HCT116 (cell line): ENCODE results near the gene CDK16. TPM values are rescaled to one million over a fixed set of nuclear protein-coding genes. Genes with fewer than 3 reads are reported as not detected.

Experiments
- ATAC-seq: fragments of 200-7000 bp; cut with Tn5 transposase; 2 replicates; pipeline ENCODE4 v1.9.1; 2020; ENCODE audit warnings: mild to moderate bottlenecking, moderate library complexity
- BruUV-seq: library from RNA; stranded (reverse); fragments of 400-500 nt; replicated peaks from 2 replicates; lab custom pipeline; 2021; lab: Mats Ljungman, UMichigan
- CTCF ChIA-PET: fragments of 300-600 bp; sonication (Branson Sonifier 250); formaldehyde crosslinking; loops from one replicate; lab custom pipeline; 2021; ENCODE audit warnings: antibody characterized with exemption; lab: Charles Lee
- POLR2A ChIA-PET: fragments of 300-600, 350-600 bp; sonication (Branson Sonifier 250); formaldehyde crosslinking; loops from one replicate; lab custom pipeline; 2021; ENCODE audit warnings: antibody characterized with exemption; lab: Charles Lee
- RAD21 ChIA-PET, 2 experiments: fragments of 300-600 bp; sonication (Branson Sonifier 250); formaldehyde crosslinking; loops; one replicate each; lab custom pipeline; 2023; ENCODE audit warnings: low total read pairs in 2 of 2; ENCODE audit not compliant: uncharacterized antibody in 2 of 2, unreplicated experiment in 2 of 2, low non-redundant PET in 1 of 2; lab: Charles Lee
- DNase-seq: peaks from one replicate; pipeline ENCODE4 v3.0.0-alpha.2; 2010; ENCODE audit warnings: low read depth, low spot score
- H2AFZ ChIP-seq: fragments of 200-600 bp; shearing (Covaris generic), sonication (generic); 2 replicates; pipeline ENCODE4 v1.6.1; 2017; ENCODE audit warnings: low read depth, mixed run types, mixed read lengths, antibody characterized with exemption, low read length; ENCODE audit not compliant: poor library complexity, severe bottlenecking
- H3K27ac ChIP-seq: 2 replicates; pipeline ENCODE4 v1.5.1; 2012; ENCODE audit warnings: low read depth, low read length
- H3K27me3 ChIP-seq: fragments of 200-600 bp; sonication (generic); 2 replicates; pipeline ENCODE4 v1.6.1; 2016; ENCODE audit warnings: mixed run types, low read length, mixed read lengths; ENCODE audit not compliant: insufficient read depth
- H3K36me3 ChIP-seq, 2 experiments: fragments of 200-500 bp in 1 of 2; fragments of 200-600 bp in 1 of 2; sonication (Bioruptor generic) in 1 of 2; sonication (generic) in 1 of 2; 2 replicates each; pipeline versions ENCODE4 v1.5.1 to v1.6.1; 2014 to 2016; ENCODE audit warnings: low read length in 2 of 2, inconsistent platforms in 1 of 2, mixed read lengths in 1 of 2, mixed run types in 1 of 2; ENCODE audit not compliant: insufficient read depth in 2 of 2, control insufficient read depth in 1 of 2
- H3K4me1 ChIP-seq, 2 experiments: fragments of 200-600 bp in 1 of 2; sonication (generic) in 1 of 2; 2 replicates each; pipeline versions ENCODE4 v1.5.1 to v1.6.1; 2012 to 2017; ENCODE audit warnings: low read length in 2 of 2, inconsistent platforms in 1 of 2, mild to moderate bottlenecking in 1 of 2, mixed read lengths in 1 of 2, mixed run types in 1 of 2, moderate library complexity in 1 of 2; ENCODE audit not compliant: insufficient read depth in 2 of 2, control insufficient read depth in 1 of 2
- H3K4me2 ChIP-seq: fragments of 200-600 bp; sonication (generic); 2 replicates; pipeline ENCODE4 v1.6.1; 2017; ENCODE audit warnings: mixed run types, low read length, mixed read lengths
- H3K4me3 ChIP-seq, 2 experiments: fragments of 200-600 bp in 1 of 2; sonication (generic) in 1 of 2; replicated peaks in 1 of 2; 2 replicates each; pipeline ENCODE4 v1.5.1; 2011 to 2016; ENCODE audit warnings: low read length in 2 of 2, control low read depth in 1 of 2, low read depth in 1 of 2, mild to moderate bottlenecking in 1 of 2, mixed read lengths in 1 of 2, mixed run types in 1 of 2
- H3K79me2 ChIP-seq: fragments of 200-600 bp; sonication (generic); 2 replicates; pipeline ENCODE4 v1.6.1; 2017; ENCODE audit warnings: mild to moderate bottlenecking, mixed run types, low read length, moderate library complexity, mixed read lengths; ENCODE audit not compliant: insufficient read depth
- H3K9ac ChIP-seq: fragments of 200-600 bp; sonication (generic); 2 replicates; pipeline ENCODE4 v1.6.1; 2016; ENCODE audit warnings: low read length, mixed read lengths
- H3K9me2 ChIP-seq: fragments of 200-600 bp; sonication (generic), shearing (Covaris generic); 2 replicates; pipeline ENCODE4 v1.6.1; 2017; ENCODE audit warnings: mixed run types, mild to moderate bottlenecking, moderate library complexity; ENCODE audit not compliant: insufficient read depth
- H3K9me3 ChIP-seq, 2 experiments: fragments of 200-500 bp in 1 of 2; fragments of 200-600 bp in 1 of 2; sonication (Bioruptor generic) in 1 of 2; sonication (generic) in 1 of 2; 2 replicates each; pipeline ENCODE4 v1.6.1; 2014 to 2017; ENCODE audit warnings: low read length in 2 of 2, mixed read lengths in 2 of 2, inconsistent platforms in 1 of 2, low read depth in 1 of 2, mild to moderate bottlenecking in 1 of 2, mixed run types in 1 of 2, moderate library complexity in 1 of 2; ENCODE audit not compliant: control insufficient read depth in 1 of 2, insufficient read depth in 1 of 2
- H4K20me1 ChIP-seq: fragments of 200-600 bp; sonication (generic), shearing (Covaris generic); 2 replicates; pipeline ENCODE4 v1.6.1; 2017; ENCODE audit warnings: mixed run types, mild to moderate bottlenecking, moderate library complexity; ENCODE audit not compliant: insufficient read depth
- CBX3 ChIP-seq: IDR thresholded peaks from 2 replicates; pipeline ENCODE4 v1.6.1; 2012; ENCODE audit warnings: low read depth
- CEBPB ChIP-seq: IDR thresholded peaks from 2 replicates; pipeline ENCODE4 v1.6.1; 2012; ENCODE audit warnings: low read depth
- EGR1 ChIP-seq: IDR thresholded peaks from 2 replicates; pipeline ENCODE4 v1.6.1; 2012; ENCODE audit warnings: low read depth
- EZH2 ChIP-seq: fragments of 200-600 bp; sonication (generic); IDR thresholded peaks from 2 replicates; pipeline ENCODE4 v1.6.1; 2017; ENCODE audit warnings: antibody characterized with exemption, mixed run types
- EZH2phosphoT487 ChIP-seq: fragments of 200-600 bp; IDR thresholded peaks from 2 replicates; pipeline ENCODE4 v1.6.1; 2018; ENCODE audit warnings: antibody characterized with exemption, borderline replicate concordance
- FOSL1 ChIP-seq: IDR thresholded peaks from 2 replicates; pipeline ENCODE4 v1.6.1; 2012; ENCODE audit warnings: low read depth
- JUND ChIP-seq: IDR thresholded peaks from 2 replicates; pipeline ENCODE4 v1.6.1; 2012
- POLR2A ChIP-seq: IDR thresholded peaks from 2 replicates; pipeline ENCODE4 v1.7.0; 2011; ENCODE audit warnings: borderline replicate concordance; ENCODE audit not compliant: insufficient read depth, insufficient read length; ENCODE audit errors: extremely low read depth
- POLR2AphosphoS5 ChIP-seq: IDR thresholded peaks from 2 replicates; pipeline ENCODE4 v1.6.1; 2011; ENCODE audit warnings: mild to moderate bottlenecking, low read depth, low read length, moderate library complexity
- SIN3A ChIP-seq: IDR thresholded peaks from 2 replicates; pipeline ENCODE4 v1.6.1; 2012; ENCODE audit warnings: low read depth
- SP1 ChIP-seq: IDR thresholded peaks from 2 replicates; pipeline ENCODE4 v1.6.1; 2012; ENCODE audit warnings: low read depth
- SRF ChIP-seq: IDR thresholded peaks from 2 replicates; pipeline ENCODE4 v1.6.1; 2012; ENCODE audit warnings: low read depth
- TCF7L2 ChIP-seq: IDR thresholded peaks from 2 replicates; pipeline ENCODE4 v1.7.0; 2011; ENCODE audit warnings: borderline replicate concordance, inconsistent platforms; ENCODE audit not compliant: insufficient read depth, insufficient read length; ENCODE audit errors: extremely low read depth
- ZFX ChIP-seq: fragments of 450-650 bp; IDR thresholded peaks from 2 replicates; pipeline ENCODE4 v1.6.1; 2017
- ZNF274 ChIP-seq: fragments of 200-500 bp; sonication (Bioruptor generic); IDR thresholded peaks from 2 replicates; pipeline ENCODE4 v1.6.1; 2014; ENCODE audit warnings: mild to moderate bottlenecking, low read depth, low read length, inconsistent platforms
- intact Hi-C: fragments of 100-400 bp; cut with micrococcal nuclease; formaldehyde crosslinking; loops from 2 replicates; pipeline ENCODE4 v1.10.0; 2022
- total RNA-seq: library from RNA; stranded (reverse); gene quantifications from one replicate; pipeline ENCODE4 v1.2.1, GENCODE V29; 2021; ENCODE audit not compliant: unreplicated experiment
- TF ChIP-seq, protein P1 (sequence below): IDR thresholded peaks from 2 replicates; pipeline ENCODE4 v1.6.1; 2011; ENCODE audit warnings: mild to moderate bottlenecking, low read length, moderate library complexity; ENCODE audit not compliant: insufficient replicate concordance; ENCODE audit errors: extremely low read depth
- TF ChIP-seq, protein P2 (sequence below), 3 experiments: fragments of 200-600 bp in 1 of 3; sonication (generic) in 1 of 3; IDR thresholded peaks in 2 of 3; conservative IDR thresholded peaks in 1 of 3; 2 replicates each; pipeline ENCODE4 v1.5.1; 2012 to 2017; ENCODE audit warnings: low read depth in 2 of 3, low read length in 2 of 3, antibody characterized with exemption in 1 of 3, borderline replicate concordance in 1 of 3, control low read depth in 1 of 3, mild to moderate bottlenecking in 1 of 3, mixed read lengths in 1 of 3, mixed run types in 1 of 3, moderate library complexity in 1 of 3; ENCODE audit not compliant: insufficient read depth in 1 of 3
- TF ChIP-seq, protein P3 (sequence below): IDR thresholded peaks from 2 replicates; pipeline ENCODE4 v1.6.1; 2012
- TF ChIP-seq, protein P4 (sequence below): IDR thresholded peaks from 2 replicates; pipeline ENCODE4 v1.6.1; 2012; ENCODE audit warnings: low read depth

CDK16 gene
- total RNA-seq, 1 experiment from 2014 or later, result 131 TPM

DNA sequence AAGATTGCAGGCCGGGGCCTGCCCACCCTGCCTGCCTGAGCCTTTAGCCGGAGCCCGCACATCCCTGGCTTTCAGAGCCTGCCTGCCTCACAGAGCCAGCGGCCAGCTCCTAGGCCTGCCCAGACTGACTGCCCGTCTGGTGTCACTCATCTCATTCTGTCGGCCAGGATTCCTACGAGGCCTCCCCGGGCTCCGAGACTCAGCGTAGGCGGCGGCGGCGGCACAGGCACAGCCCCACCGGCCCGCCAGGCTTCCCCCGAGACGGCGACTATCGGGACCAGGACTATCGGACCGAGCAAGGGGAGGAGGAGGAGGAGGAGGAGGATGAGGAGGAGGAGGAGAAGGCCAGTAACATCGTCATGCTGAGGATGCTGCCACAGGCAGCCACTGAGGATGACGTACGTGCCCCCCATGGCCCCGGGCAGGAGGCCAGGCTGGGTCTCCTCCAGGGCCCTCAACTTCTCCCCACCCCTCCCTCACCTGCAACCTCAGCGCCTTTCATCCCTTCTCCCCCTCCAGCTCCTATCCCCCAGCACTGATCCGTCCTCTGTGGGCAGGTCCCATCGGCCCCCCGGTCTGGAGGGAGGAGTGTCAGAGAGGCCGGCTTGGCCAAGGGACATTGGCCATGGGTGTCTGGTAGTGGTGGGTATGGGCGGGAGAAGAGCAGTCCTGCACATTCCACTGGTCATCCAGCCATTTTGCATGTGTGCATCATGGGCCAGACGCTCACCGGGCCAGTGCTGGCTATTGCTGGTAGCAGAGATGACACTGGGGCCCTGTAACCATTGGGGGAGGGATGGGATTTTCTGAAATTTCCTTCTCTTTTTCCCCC is 47.4 kb upstream of the CDK16 start (continued):
- TF ChIP-seq, protein P1, sequence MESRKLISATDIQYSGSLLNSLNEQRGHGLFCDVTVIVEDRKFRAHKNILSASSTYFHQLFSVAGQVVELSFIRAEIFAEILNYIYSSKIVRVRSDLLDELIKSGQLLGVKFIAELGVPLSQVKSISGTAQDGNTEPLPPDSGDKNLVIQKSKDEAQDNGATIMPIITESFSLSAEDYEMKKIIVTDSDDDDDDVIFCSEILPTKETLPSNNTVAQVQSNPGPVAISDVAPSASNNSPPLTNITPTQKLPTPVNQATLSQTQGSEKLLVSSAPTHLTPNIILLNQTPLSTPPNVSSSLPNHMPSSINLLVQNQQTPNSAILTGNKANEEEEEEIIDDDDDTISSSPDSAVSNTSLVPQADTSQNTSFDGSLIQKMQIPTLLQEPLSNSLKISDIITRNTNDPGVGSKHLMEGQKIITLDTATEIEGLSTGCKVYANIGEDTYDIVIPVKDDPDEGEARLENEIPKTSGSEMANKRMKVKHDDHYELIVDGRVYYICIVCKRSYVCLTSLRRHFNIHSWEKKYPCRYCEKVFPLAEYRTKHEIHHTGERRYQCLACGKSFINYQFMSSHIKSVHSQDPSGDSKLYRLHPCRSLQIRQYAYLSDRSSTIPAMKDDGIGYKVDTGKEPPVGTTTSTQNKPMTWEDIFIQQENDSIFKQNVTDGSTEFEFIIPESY, result no peak
- no peak for TF ChIP-seq SIN3A
- TF ChIP-seq SRF, result no peak

DNA sequence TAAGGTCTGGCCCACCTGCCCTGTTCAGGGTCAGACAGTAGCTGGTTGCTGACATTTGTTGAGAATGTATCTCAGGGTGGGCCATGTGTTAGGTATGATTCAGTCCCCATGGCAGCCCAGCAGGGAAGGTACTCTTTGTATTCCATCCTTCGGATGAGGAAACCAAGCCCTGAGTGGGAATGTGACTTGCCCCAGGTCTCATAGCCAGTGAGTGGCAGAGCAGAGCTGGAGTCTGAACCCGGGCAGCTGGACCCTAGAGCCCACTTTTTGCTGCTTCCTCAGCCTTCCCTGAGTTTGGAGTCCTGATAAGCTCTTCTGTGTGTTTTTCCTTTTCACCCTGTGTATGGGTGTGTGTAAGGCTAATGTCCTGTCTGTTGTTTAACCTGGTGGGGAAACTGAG is 46.5 kb upstream of the CDK16 start:
- ChIA-PET RAD21 (no interaction called here), POLR2A (no interaction called here), CTCF (no interaction called here)
- H3K9me2 ChIP-seq, result no peaks in the 10 kb centered on the region
- no peaks in the 10 kb centered on the region for H3K27me3 ChIP-seq
- intact Hi-C loops, result no loop called here
- H3K27ac ChIP-seq, result no peak overlapping the region
- peaks cover 15% of the 10 kb centered on the region for H3K79me2 ChIP-seq
- ATAC-seq (no peak), DNase-seq (no peak)
- H4K20me1 ChIP-seq, result no peaks in the 10 kb centered on the region
- no peak overlapping the region for H3K9ac ChIP-seq
- H3K9me3 ChIP-seq, result no peaks in the 10 kb centered on the region
- no TSS peak for BruUV-seq
- H3K4me2 ChIP-seq, result no peak overlapping the region
- no peak overlapping the region for H3K4me3 ChIP-seq
- no peaks in the 10 kb centered on the region for H3K36me3 ChIP-seq
- H2AFZ ChIP-seq, result no peak overlapping the region
- H3K4me1 ChIP-seq, result no peaks in the 10 kb centered on the region
- no peak for TF ChIP-seq SRF
- TF ChIP-seq, protein P2, sequence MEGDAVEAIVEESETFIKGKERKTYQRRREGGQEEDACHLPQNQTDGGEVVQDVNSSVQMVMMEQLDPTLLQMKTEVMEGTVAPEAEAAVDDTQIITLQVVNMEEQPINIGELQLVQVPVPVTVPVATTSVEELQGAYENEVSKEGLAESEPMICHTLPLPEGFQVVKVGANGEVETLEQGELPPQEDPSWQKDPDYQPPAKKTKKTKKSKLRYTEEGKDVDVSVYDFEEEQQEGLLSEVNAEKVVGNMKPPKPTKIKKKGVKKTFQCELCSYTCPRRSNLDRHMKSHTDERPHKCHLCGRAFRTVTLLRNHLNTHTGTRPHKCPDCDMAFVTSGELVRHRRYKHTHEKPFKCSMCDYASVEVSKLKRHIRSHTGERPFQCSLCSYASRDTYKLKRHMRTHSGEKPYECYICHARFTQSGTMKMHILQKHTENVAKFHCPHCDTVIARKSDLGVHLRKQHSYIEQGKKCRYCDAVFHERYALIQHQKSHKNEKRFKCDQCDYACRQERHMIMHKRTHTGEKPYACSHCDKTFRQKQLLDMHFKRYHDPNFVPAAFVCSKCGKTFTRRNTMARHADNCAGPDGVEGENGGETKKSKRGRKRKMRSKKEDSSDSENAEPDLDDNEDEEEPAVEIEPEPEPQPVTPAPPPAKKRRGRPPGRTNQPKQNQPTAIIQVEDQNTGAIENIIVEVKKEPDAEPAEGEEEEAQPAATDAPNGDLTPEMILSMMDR (IDR thresholded peaks at IDR 0.05 in 2 of 3, conservative IDR thresholded peaks at IDR 0.05 in 1 of 3; ENCODE audit: borderline replicate concordance in 1 of 3, insufficient read depth in 1 of 3, low read depth in 2 of 3, low read length in 2 of 3), result no peak
- TF ChIP-seq CBX3, result no peak
- TF ChIP-seq EZH2, result no peak
- no peak for TF ChIP-seq SP1
- no peak for TF ChIP-seq FOSL1
- no peak for TF ChIP-seq CEBPB
- no peak for TF ChIP-seq ZNF274
- TF ChIP-seq, protein P3, sequence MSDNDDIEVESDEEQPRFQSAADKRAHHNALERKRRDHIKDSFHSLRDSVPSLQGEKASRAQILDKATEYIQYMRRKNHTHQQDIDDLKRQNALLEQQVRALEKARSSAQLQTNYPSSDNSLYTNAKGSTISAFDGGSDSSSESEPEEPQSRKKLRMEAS, result no peak
- TF ChIP-seq JUND, result no peak
- TF ChIP-seq, protein P4, sequence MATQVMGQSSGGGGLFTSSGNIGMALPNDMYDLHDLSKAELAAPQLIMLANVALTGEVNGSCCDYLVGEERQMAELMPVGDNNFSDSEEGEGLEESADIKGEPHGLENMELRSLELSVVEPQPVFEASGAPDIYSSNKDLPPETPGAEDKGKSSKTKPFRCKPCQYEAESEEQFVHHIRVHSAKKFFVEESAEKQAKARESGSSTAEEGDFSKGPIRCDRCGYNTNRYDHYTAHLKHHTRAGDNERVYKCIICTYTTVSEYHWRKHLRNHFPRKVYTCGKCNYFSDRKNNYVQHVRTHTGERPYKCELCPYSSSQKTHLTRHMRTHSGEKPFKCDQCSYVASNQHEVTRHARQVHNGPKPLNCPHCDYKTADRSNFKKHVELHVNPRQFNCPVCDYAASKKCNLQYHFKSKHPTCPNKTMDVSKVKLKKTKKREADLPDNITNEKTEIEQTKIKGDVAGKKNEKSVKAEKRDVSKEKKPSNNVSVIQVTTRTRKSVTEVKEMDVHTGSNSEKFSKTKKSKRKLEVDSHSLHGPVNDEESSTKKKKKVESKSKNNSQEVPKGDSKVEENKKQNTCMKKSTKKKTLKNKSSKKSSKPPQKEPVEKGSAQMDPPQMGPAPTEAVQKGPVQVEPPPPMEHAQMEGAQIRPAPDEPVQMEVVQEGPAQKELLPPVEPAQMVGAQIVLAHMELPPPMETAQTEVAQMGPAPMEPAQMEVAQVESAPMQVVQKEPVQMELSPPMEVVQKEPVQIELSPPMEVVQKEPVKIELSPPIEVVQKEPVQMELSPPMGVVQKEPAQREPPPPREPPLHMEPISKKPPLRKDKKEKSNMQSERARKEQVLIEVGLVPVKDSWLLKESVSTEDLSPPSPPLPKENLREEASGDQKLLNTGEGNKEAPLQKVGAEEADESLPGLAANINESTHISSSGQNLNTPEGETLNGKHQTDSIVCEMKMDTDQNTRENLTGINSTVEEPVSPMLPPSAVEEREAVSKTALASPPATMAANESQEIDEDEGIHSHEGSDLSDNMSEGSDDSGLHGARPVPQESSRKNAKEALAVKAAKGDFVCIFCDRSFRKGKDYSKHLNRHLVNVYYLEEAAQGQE, result no peak
- TF ChIP-seq EGR1, result no peak
- no peak for TF ChIP-seq POLR2AphosphoS5
- TF ChIP-seq EZH2phosphoT487, result no peak
- TF ChIP-seq ZFX, result no peak
- TF ChIP-seq TCF7L2, result no peak
- no peak for TF ChIP-seq POLR2A
